Stimulated activated naive CD8-positive, alpha-beta T cell treated with anti-CD3 and anti-CD28 coated beads, Interleukin-15, Interleukin-2, amounts not matched to agents 100 ng/mL and 50 ng/mL, for 24 hours (primary cell): ENCODE data around the gene CAPN7.

Experiments
- H3K27ac Mint-ChIP-seq: one replicate; pipeline ENCODE4 v1.8.0; 2021; ENCODE audit warnings: mild to moderate bottlenecking, mixed read lengths
- H3K27me3 Mint-ChIP-seq: one replicate; pipeline ENCODE4 v1.8.0; 2021; ENCODE audit warnings: mixed read lengths
- H3K36me3 Mint-ChIP-seq: one replicate; pipeline ENCODE4 v1.8.0; 2021; ENCODE audit warnings: low read depth, mixed read lengths
- H3K4me1 Mint-ChIP-seq: one replicate; pipeline ENCODE4 v1.8.0; 2021; ENCODE audit warnings: low read depth, mixed read lengths
- H3K4me3 Mint-ChIP-seq: one replicate; pipeline ENCODE4 v1.8.0; 2021; ENCODE audit warnings: mild to moderate bottlenecking, mixed read lengths
- H3K9me3 Mint-ChIP-seq: one replicate; pipeline ENCODE4 v1.8.0; 2021; ENCODE audit warnings: mixed read lengths

CAPN7 gene

GRCh38 chr3:15269091-15269989, 63.3 kb downstream of the CAPN7 start:
- Mint-ChIP-seq H3K27ac (peak overlapping the region; percentile 59), H3K36me3 (no peaks in the 10 kb centered on the region), H3K4me1 (peaks cover 59% of the 10 kb centered on the region), H3K4me3 (peak overlapping the region; percentile 18), H3K9me3 (no peaks in the 10 kb centered on the region), H3K27me3 (peaks cover 7% of the 10 kb centered on the region)

DNA sequence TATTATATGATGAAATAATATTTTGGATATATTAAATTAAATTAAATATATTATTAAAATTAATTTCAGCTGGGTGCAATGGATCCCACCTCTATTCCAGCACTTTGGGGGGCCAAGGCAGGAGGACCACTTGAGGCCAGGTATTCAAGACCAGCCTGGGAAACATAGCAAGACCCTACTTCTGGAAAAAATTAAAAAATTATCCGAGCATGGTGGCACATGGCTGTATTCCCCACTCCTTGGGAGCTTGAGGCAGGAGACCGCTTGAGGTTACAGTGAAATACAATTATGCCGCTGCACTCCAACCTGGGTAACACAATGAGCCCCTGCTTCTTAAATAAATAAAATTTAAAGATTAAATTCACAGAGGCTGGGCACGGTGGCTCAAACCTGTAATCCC, 65.0 kb downstream of the CAPN7 start:
- Mint-ChIP-seq H3K27ac (no peak overlapping the region), H3K4me1 (peaks cover 73% of the 10 kb centered on the region), H3K9me3 (no peaks in the 10 kb centered on the region), H3K36me3 (peaks cover 3% of the 10 kb centered on the region), H3K27me3 (peaks cover 7% of the 10 kb centered on the region), H3K4me3 (no peak overlapping the region)

DNA sequence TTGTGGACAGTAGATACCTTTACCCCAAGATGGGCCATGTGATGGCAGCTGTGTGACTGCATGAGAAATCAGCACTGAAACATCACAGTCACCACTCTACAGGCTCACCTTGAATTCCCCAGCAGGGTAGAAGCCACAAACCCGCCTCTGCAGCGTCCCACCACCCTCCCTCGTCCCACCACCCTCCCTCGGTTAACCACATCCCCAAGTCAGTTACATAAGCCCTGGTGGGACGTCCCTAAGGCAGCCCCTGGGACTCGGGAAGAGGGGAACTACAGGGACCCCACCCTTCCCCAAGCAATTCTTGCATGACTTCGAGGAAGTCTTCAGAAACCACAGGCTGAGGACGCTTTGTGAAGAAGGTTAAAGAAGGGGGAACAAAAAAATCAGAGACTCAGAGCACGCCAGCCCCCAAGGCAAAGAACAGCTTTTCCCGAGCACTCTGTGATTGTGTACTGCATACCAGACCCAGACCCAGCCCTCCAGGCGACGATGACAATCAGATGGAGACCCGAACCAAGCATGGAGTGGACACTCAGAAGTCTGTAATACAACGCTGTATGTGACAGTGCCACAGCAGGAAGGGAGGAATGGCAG, 65.8 kb downstream of the CAPN7 start:
- Mint-ChIP-seq H3K4me3 (peak overlapping the region; percentile 59), H3K4me1 (peaks cover 78% of the 10 kb centered on the region), H3K27ac (peak overlapping the region; percentile 66), H3K27me3 (peaks cover 7% of the 10 kb centered on the region), H3K9me3 (no peaks in the 10 kb centered on the region), H3K36me3 (peaks cover 3% of the 10 kb centered on the region)

- Mint-ChIP-seq H3K4me3 (no peak overlapping the region), H3K4me1 (peaks cover 82% of the 10 kb centered on the region), H3K27ac (peak overlapping the region; percentile 37), H3K9me3 (no peaks in the 10 kb centered on the region), H3K36me3 (peaks cover 3% of the 10 kb centered on the region), H3K27me3 (peaks cover 7% of the 10 kb centered on the region)
These were observed 66.6 kb downstream of the CAPN7 start for GRCh38 chr3:15272426-15273196.

- Mint-ChIP-seq H3K4me1 (peaks cover 81% of the 10 kb centered on the region), H3K36me3 (peaks cover 3% of the 10 kb centered on the region), H3K27me3 (peaks cover 7% of the 10 kb centered on the region), H3K4me3 (no peak overlapping the region), H3K27ac (peak overlapping the region; percentile 37), H3K9me3 (no peaks in the 10 kb centered on the region)
These were observed 67.2 kb downstream of the CAPN7 start for GRCh38 chr3:15273227-15273626.

- H3K4me3 Mint-ChIP-seq = no peak overlapping the region
- H3K27ac Mint-ChIP-seq = peak overlapping the region; percentile 59
- peaks cover 77% of the 10 kb centered on the region for H3K4me1 Mint-ChIP-seq
- H3K9me3 Mint-ChIP-seq = no peaks in the 10 kb centered on the region
- H3K36me3 Mint-ChIP-seq = peaks cover 3% of the 10 kb centered on the region
- peaks cover 7% of the 10 kb centered on the region for H3K27me3 Mint-ChIP-seq
These were observed 70.1 kb downstream of the CAPN7 start for GRCh38 chr3:15276028-15276724.

GRCh38 chr3:15277861-15278500, 71.9 kb downstream of the CAPN7 start:
- Mint-ChIP-seq H3K4me1 (peaks cover 62% of the 10 kb centered on the region), H3K27me3 (peaks cover 6% of the 10 kb centered on the region), H3K4me3 (no peak overlapping the region), H3K27ac (peak overlapping the region; percentile 41), H3K9me3 (no peaks in the 10 kb centered on the region), H3K36me3 (peaks cover 3% of the 10 kb centered on the region)

DNA sequence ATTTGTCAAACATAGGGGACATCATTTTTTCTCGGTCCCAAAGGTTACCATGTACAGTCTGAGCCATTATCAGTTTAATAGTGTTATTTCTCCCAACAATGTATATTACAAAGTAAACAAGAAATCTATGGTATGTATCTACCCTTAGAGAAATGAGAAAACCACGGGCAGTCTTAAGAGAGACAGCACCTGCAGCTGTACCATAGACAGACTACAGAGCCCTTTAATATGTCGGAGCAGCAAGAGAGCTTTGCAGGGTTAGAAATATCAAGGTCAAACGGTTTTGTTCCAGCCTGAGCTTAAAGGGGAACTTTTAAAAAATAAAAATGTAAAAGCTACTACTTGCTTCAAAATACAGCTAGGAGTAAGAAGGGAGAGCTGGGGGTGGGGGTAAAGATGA, 73.2 kb downstream of the CAPN7 start:
- peaks cover 60% of the 10 kb centered on the region for H3K4me1 Mint-ChIP-seq
- no peaks in the 10 kb centered on the region for H3K27me3 Mint-ChIP-seq
- H3K36me3 Mint-ChIP-seq = peaks cover 3% of the 10 kb centered on the region
- H3K9me3 Mint-ChIP-seq = no peaks in the 10 kb centered on the region
- H3K27ac Mint-ChIP-seq = no peak overlapping the region
- H3K4me3 Mint-ChIP-seq = no peak overlapping the region

- H3K4me3 Mint-ChIP-seq = no peak overlapping the region
- no peaks in the 10 kb centered on the region for H3K9me3 Mint-ChIP-seq
- no peaks in the 10 kb centered on the region for H3K27me3 Mint-ChIP-seq
- peak overlapping the region; percentile 0 for H3K27ac Mint-ChIP-seq
- H3K36me3 Mint-ChIP-seq = peaks cover 2% of the 10 kb centered on the region
- peaks cover 58% of the 10 kb centered on the region for H3K4me1 Mint-ChIP-seq
These were observed 73.8 kb downstream of the CAPN7 start for GRCh38 chr3:15279671-15280402.

DNA sequence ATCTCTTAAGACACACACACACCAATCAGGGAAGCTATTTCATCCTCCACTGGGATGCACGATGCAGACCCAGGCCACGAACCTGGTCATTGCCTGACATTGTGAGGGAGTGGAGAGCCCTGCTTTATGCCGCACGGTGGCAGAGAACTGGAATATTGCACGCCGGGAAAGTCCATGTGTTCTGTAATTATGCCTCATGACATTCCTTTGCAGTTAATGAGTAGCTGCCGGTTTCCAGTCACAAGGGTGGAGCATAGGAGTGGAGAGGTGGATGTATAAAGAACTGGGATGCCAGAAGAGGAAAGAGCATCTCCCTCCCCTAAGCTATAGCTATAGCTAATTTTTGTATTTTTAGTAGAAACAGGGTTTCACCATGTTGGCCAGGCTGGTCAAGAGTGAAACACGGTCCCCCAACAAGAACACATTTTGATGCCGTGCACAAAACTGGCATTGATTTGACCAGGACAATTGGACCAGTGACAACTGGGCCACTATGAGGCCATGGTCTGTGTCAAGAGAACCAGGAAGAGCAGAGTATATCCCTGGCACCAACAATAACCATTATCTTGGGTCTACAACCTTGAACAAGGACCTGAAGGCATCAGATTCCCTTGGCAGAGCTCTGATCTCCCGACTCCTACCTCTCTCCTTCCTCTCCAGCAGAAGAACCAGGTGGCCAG, 74.9 kb downstream of the CAPN7 start:
- H3K4me3 Mint-ChIP-seq = no peak overlapping the region
- H3K27ac Mint-ChIP-seq = no peak overlapping the region
- no peaks in the 10 kb centered on the region for H3K36me3 Mint-ChIP-seq
- no peaks in the 10 kb centered on the region for H3K9me3 Mint-ChIP-seq
- no peaks in the 10 kb centered on the region for H3K27me3 Mint-ChIP-seq
- H3K4me1 Mint-ChIP-seq = peaks cover 46% of the 10 kb centered on the region

- Mint-ChIP-seq H3K27me3 (no peaks in the 10 kb centered on the region), H3K4me3 (no peak overlapping the region), H3K27ac (no peak overlapping the region), H3K9me3 (no peaks in the 10 kb centered on the region), H3K4me1 (peaks cover 40% of the 10 kb centered on the region), H3K36me3 (no peaks in the 10 kb centered on the region)
These were observed 75.8 kb downstream of the CAPN7 start for GRCh38 chr3:15281817-15282216.

DNA sequence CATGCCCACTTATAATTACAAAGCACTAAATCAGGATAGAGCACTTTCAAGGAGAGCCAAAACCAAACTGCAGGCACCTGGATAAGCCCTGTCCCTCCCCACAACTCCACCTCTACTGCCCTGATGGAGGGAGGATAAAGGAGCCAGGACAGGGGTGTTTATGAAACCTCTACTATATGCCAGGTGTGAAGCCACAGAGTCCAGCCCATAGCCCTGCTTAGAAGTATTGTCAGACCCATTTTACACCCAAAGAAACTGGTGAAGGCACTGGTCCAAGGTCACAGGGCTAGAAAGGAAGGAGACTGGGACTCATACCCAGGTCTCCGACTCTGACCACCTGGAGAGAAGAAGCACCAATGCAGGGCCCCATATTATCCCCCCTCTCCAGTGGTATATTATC, 77.7 kb downstream of the CAPN7 start:
- no peak overlapping the region for H3K4me3 Mint-ChIP-seq
- H3K36me3 Mint-ChIP-seq = no peaks in the 10 kb centered on the region
- H3K9me3 Mint-ChIP-seq = no peaks in the 10 kb centered on the region
- H3K4me1 Mint-ChIP-seq = peaks cover 42% of the 10 kb centered on the region
- no peaks in the 10 kb centered on the region for H3K27me3 Mint-ChIP-seq
- H3K27ac Mint-ChIP-seq = no peak overlapping the region

GRCh38 chr3:15284121-15284889, 78.3 kb downstream of the CAPN7 start:
- Mint-ChIP-seq H3K27ac (no peak overlapping the region), H3K36me3 (no peaks in the 10 kb centered on the region), H3K9me3 (no peaks in the 10 kb centered on the region), H3K27me3 (no peaks in the 10 kb centered on the region), H3K4me1 (peaks cover 42% of the 10 kb centered on the region), H3K4me3 (no peak overlapping the region)
